Psoas muscle (tissue), 8 donors: Measurements from ENCODE around the gene ATP2C1. TPM values are rescaled to one million over a fixed set of nuclear protein-coding genes. Genes with fewer than 3 reads are reported as not detected.

Experiments used
- ATAC-seq, 4 donors: fragments of 200-7000 bp; cut with Tn5 transposase; one replicate each; pipeline ENCODE4 v1.9.1; 2020; ENCODE audit warnings: moderate library complexity in 3 of 4, mild to moderate bottlenecking in 2 of 4
- DNase-seq, 2 donors: peaks; one replicate each; pipeline ENCODE4 v3.0.0-alpha.2; 2020
- H3K27ac ChIP-seq: fragments of 200-600 bp; one replicate; pipeline ENCODE4 v1.8.0; 2022
- H3K27me3 ChIP-seq, 3 donors: fragments of 200-600 bp in 1 of 3; one replicate each; pipeline versions ENCODE4 v1.6.1 to v1.8.0; 2013 to 2022; ENCODE audit warnings: low read length in 2 of 3, mild to moderate bottlenecking in 2 of 3, moderate library complexity in 1 of 3; ENCODE audit not compliant: insufficient read depth in 3 of 3
- H3K36me3 ChIP-seq, 2 donors: fragments of 200-600 bp in 1 of 2; one replicate each; pipeline versions ENCODE4 v1.6.1 to v1.8.0; 2013 to 2022; ENCODE audit warnings: low read depth in 1 of 2, mild to moderate bottlenecking in 1 of 2, moderate library complexity in 1 of 2; ENCODE audit not compliant: insufficient read depth in 1 of 2
- H3K4me1 ChIP-seq: fragments of 200-600 bp; one replicate; pipeline ENCODE4 v1.8.0; 2022
- H3K4me3 ChIP-seq: fragments of 200-600 bp; one replicate; pipeline ENCODE4 v1.8.0; 2022; ENCODE audit warnings: mild to moderate bottlenecking
- H3K9me3 ChIP-seq: fragments of 200-600 bp; one replicate; pipeline ENCODE4 v1.8.0; 2022
- WGBS, 3 donors: extraction: QIAGEN DNeasy Blood & Tissue Kit; methylation state at CpG; one replicate each; pipeline versions ENCODE4 v1.1.6 to v1.1.7; 2013; 5-methylcytosine and 5-hydroxymethylcytosine counted together
- intact Hi-C, 2 donors: fragments of 100-400 bp; cut with DNase I; formaldehyde crosslinking; loops; one replicate each; pipeline versions ENCODE4 v1.11.0 to v1.14.2; 2022
- polyA plus RNA-seq, 3 donors: library from polyadenylated mRNA; stranded (reverse); fragments of 200-250 nt; gene quantifications; one replicate each; pipeline ENCODE4 v1.2.3, GENCODE V29; 2013
- total RNA-seq, 4 donors: library from RNA; stranded (reverse); fragmentation: NEBNext Ultra II Directional in 2 of 4; extraction: Animal tissue kit (Norgen Biotek cat#: 25700) in 2 of 4; gene quantifications; one replicate each; pipeline versions ENCODE4 v1.2.1 to v1.2.4, GENCODE V29; 2021 to 2023
- TF ChIP-seq, protein P1 (sequence below): fragments of 200-600 bp; IDR thresholded peaks from one replicate; pipeline ENCODE4 v1.8.0; 2022; ENCODE audit warnings: antibody characterized with exemption
- donor health status: healthy with polysubstance abuse.
- donor health status: DM: no; HTN: no; CAD: no; lungs with moderate emphysema.
- donor health status: Bipolar disorder and iron deficiency.
- donor health status: healthy.
- donor health status: DM: yes; HTN: yes; CAD: no.
- donor health status: DM: no; HTN: no; CAD: no.
- donor health status: DM: no; HTN: no; CAD: no.
- donor health status: DM: yes; HTN: yes; CAD: no.

Gene ATP2C1
- total and polyA plus RNA-seq, 7 donors, result 20.5 to 46.2 (median 30.6) TPM

DNA sequence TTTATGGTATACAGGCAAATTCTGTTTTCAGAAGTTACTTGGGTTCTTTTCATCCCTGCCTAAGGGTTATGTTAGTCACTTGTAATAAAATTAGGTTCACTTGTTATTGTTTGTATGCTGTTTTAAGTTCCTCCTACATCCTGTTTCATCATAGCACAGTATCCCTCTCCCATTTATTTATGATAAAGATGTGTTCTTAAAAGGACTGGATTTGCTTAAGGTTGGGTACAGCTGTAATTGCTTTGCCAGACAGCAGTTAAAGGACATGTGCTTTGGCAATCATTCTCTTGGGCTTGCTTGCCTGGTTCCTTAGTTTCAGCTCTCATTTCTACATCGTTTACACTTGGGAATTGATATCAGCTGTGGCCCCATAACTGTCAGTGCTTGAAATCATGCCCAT, 11.7 kb downstream of the ATP2C1 start:
- Histone ChIP-seq H3K27me3 (no peaks in the 10 kb centered on the region), H3K27ac (peak overlapping the region; percentile 56), H3K4me3 (peak overlapping the region; percentile 26), H3K36me3 (no peaks in the 10 kb centered on the region), H3K4me1 (peaks cover 54% of the 10 kb centered on the region), H3K9me3 (no peaks in the 10 kb centered on the region)
- TF ChIP-seq, protein P1, sequence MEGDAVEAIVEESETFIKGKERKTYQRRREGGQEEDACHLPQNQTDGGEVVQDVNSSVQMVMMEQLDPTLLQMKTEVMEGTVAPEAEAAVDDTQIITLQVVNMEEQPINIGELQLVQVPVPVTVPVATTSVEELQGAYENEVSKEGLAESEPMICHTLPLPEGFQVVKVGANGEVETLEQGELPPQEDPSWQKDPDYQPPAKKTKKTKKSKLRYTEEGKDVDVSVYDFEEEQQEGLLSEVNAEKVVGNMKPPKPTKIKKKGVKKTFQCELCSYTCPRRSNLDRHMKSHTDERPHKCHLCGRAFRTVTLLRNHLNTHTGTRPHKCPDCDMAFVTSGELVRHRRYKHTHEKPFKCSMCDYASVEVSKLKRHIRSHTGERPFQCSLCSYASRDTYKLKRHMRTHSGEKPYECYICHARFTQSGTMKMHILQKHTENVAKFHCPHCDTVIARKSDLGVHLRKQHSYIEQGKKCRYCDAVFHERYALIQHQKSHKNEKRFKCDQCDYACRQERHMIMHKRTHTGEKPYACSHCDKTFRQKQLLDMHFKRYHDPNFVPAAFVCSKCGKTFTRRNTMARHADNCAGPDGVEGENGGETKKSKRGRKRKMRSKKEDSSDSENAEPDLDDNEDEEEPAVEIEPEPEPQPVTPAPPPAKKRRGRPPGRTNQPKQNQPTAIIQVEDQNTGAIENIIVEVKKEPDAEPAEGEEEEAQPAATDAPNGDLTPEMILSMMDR, result no peak
- intact Hi-C loops, result no loop called here
- ATAC-seq, result peak; percentile 65 to 86 (median 79)
- DNase-seq, result no peak
- whole genome bisulfite sequencing, 3 donors, result 6 to 14% (median 7%) methylated on average over 1 of the region's 1 CpG

DNA sequence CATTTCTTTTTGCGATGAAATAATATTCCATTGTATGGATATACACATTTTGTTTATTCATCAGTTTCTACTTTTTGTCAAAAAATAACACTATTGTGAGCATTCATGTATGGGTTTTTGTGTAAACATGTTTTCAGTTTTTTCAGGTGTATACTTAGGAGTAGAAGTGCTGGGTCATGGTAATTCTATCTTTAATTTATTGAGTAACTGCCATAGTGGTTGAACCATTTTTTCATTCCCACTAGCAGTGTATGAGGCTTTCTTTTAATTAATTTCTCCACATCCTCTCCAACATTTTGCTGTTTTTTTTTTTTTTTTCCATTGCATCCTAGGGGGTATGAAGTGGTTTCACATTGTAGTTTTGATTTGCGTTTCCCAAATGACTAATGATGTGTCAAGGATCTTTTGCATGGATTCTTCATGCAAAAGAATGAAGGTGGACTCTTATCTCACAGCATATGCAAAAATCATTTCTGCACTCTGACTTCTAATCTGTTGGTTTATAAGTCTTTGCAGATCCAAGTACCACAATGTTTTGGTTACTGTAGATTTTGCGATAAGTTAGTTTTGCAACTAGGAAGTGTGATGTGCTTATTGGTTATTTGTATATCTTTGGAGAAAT, 12.6 kb downstream of the ATP2C1 start:
- 92 to 97% (median 93%) methylated on average over 3 of the region's 3 CpGs for WGBS, 3 donors
- intact Hi-C loops, result no loop called here

DNA sequence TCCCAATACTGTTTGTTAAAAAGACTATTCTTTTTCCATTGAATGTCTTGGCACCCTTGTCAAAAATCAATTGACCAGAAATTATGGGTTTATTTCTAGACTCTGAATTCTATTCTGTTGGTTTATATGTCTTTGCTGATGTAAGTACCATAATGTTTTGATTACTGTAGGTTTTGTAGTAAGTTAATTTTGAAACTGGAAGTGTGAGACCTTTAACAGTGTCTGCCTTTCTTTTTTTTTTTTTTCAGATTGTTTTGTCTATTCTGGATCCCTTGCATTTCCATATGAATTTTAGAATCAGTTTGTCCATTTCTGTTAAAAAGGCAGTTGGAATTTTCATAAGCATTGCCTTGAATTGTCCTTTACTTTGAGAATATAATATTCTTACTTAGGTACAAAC, 13.6 kb downstream of the ATP2C1 start:
- no peak overlapping the region for H3K27ac ChIP-seq
- H3K4me3 ChIP-seq, result no peak overlapping the region
- no peaks in the 10 kb centered on the region for H3K27me3 ChIP-seq
- H3K36me3 ChIP-seq, result no peaks in the 10 kb centered on the region
- DNase-seq (no peak), ATAC-seq (no peak)
- peaks cover 43% of the 10 kb centered on the region for H3K4me1 ChIP-seq
- TF ChIP-seq, protein P1, result no peak
- H3K9me3 ChIP-seq, result no peaks in the 10 kb centered on the region
- intact Hi-C loops, result no loop called here

More for the DNA sequence above, 12.6 kb downstream of the ATP2C1 start:
- H3K9me3 ChIP-seq, result no peaks in the 10 kb centered on the region
- ATAC-seq, result peak in 3 of 4 donors; percentile 64 to 75 (median 73)
- H3K36me3 ChIP-seq, result no peaks in the 10 kb centered on the region
- H3K4me3 ChIP-seq, result peak overlapping the region; percentile 26
- H3K4me1 ChIP-seq, result peaks cover 46% of the 10 kb centered on the region
- H3K27ac ChIP-seq, result peak overlapping the region; percentile 56
- DNase-seq, result no peak
- TF ChIP-seq, protein P1, result no peak
- no peaks in the 10 kb centered on the region for H3K27me3 ChIP-seq

DNA sequence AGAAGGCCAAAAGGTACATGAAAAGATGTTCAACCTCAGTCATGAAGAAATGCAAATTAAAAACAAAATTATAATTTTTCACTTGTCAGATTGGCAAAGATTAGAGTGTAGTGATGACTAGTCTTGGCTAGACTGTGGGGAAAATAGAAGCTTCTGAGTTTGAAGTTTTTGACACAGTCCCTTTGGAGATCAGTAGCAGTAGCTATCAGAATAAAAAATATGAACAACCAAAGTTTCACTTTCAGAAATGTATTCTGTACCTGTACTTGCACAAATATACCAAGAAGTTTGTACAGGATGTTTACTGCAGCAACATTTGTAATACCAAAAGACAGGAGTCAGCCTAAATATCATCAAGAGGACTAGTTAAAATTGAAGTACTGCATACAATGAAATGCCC, 14.1 kb downstream of the ATP2C1 start:
- Histone ChIP-seq H3K4me3 (no peak overlapping the region), H3K36me3 (no peaks in the 10 kb centered on the region), H3K27me3 (no peaks in the 10 kb centered on the region), H3K9me3 (no peaks in the 10 kb centered on the region), H3K27ac (no peak overlapping the region), H3K4me1 (peaks cover 43% of the 10 kb centered on the region)
- ATAC-seq (no peak), DNase-seq (no peak)
- intact Hi-C loops, result no loop called here
- TF ChIP-seq, protein P1, result no peak
